HCT116 (cell line): ENCODE results near the gene VEZF1.

ENCODE experiments used
- CTCF ChIP-seq, 3 experiments: fragments of 200-600 bp in 1 of 3; sonication (generic) in 1 of 3; IDR thresholded peaks in 2 of 3; conservative IDR thresholded peaks in 1 of 3; 2 replicates each; pipeline ENCODE4 v1.5.1; 2012 to 2017; ENCODE audit warnings: low read depth in 2 of 3, low read length in 2 of 3, antibody characterized with exemption in 1 of 3, borderline replicate concordance in 1 of 3, control low read depth in 1 of 3, mild to moderate bottlenecking in 1 of 3, mixed read lengths in 1 of 3, mixed run types in 1 of 3, moderate library complexity in 1 of 3; ENCODE audit not compliant: insufficient read depth in 1 of 3
- EGR1 ChIP-seq: IDR thresholded peaks from 2 replicates; pipeline ENCODE4 v1.6.1; 2012; ENCODE audit warnings: low read depth
- EZH2phosphoT487 ChIP-seq: fragments of 200-600 bp; IDR thresholded peaks from 2 replicates; pipeline ENCODE4 v1.6.1; 2018; ENCODE audit warnings: antibody characterized with exemption, borderline replicate concordance
- POLR2A ChIP-seq: IDR thresholded peaks from 2 replicates; pipeline ENCODE4 v1.7.0; 2011; ENCODE audit warnings: borderline replicate concordance; ENCODE audit not compliant: insufficient read depth, insufficient read length; ENCODE audit errors: extremely low read depth
- SIN3A ChIP-seq: IDR thresholded peaks from 2 replicates; pipeline ENCODE4 v1.6.1; 2012; ENCODE audit warnings: low read depth

DNA sequence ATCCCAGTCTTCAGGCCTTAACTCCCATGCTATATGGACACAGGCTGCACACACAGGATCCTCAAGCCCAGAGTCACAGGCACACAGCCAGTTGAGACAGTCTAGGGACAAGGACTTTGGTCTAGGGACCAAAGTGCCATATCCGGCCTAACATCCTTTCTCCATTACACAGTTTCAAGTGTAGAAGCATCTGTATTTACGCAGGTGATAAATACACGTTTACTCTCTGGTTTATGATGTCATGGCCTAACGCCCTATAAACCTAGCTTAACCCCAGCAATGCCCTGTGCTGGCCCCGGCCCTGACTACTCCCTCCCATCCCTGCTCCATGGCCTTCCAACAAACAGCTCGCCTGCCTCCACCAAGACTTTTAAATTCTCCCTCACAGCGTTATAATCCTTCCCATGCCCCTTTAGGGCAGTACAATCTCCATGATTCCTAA is 50.0 kb downstream of the VEZF1 start:
- TF ChIP-seq CTCF (IDR thresholded peaks at IDR 0.05 in 2 of 3, conservative IDR thresholded peaks at IDR 0.05 in 1 of 3; ENCODE audit: borderline replicate concordance in 1 of 3, insufficient read depth in 1 of 3, low read depth in 2 of 3, low read length in 2 of 3) (no peak), EZH2phosphoT487 (no peak), EGR1 (no peak), POLR2A (no peak), SIN3A (no peak)
